Left lobe of liver (tissue), 2 donors: ENCODE measurements around the gene MBNL1. TPM values are rescaled to one million over a fixed set of nuclear protein-coding genes. Genes with fewer than 3 reads are reported as not detected.

Experiments
- ATAC-seq: fragments of 200-7000 bp; cut with Tn5 transposase; one replicate; pipeline ENCODE4 v1.9.1; 2020; ENCODE audit warnings: mild to moderate bottlenecking, moderate library complexity
- DNase-seq: peaks from one replicate; pipeline ENCODE4 v3.0.0-alpha.2; 2020; ENCODE audit warnings: low spot score
- total RNA-seq: library from RNA; stranded (reverse); gene quantifications from one replicate; pipeline ENCODE4 v1.2.1, GENCODE V29; 2021
- donor health status: DM: no; HTN: no; CAD: no; lungs with moderate emphysema.
- donor health status: DM: no; HTN: yes; CAD: no.

MBNL1 gene
- total RNA-seq, 1 donor from 2014 or later, result 48.4 TPM

GRCh38 chr3:152252755-152253154 lies 16.0 kb upstream of the MBNL1 start:
- DNase-seq, result no peak
- ATAC-seq, result no peak

GRCh38 chr3:152253514-152253913 lies 15.2 kb upstream of the MBNL1 start:
- ATAC-seq (no peak), DNase-seq (no peak)

- ATAC-seq, result no peak
- no peak for DNase-seq
Observed at GRCh38 chr3:152254041-152254440, 14.7 kb upstream of the MBNL1 start.

GRCh38 chr3:152255290-152255689 lies 13.4 kb upstream of the MBNL1 start:
- no peak for ATAC-seq
- DNase-seq, result no peak

GRCh38 chr3:152256851-152257562 lies 11.7 kb upstream of the MBNL1 start:
- ATAC-seq, result no peak
- no peak for DNase-seq

GRCh38 chr3:152257563-152258035 lies 11.1 kb upstream of the MBNL1 start:
- no peak for ATAC-seq
- DNase-seq, result no peak

GRCh38 chr3:152258448-152259393 lies 10.0 kb upstream of the MBNL1 start:
- peak; percentile 93 for ATAC-seq

GRCh38 chr3:152259468-152259867 lies 9.3 kb upstream of the MBNL1 start:
- DNase-seq, result no peak
- ATAC-seq, result no peak

More at GRCh38 chr3:152258448-152259393, 10.0 kb upstream of the MBNL1 start:
- peak; percentile 83 for DNase-seq

- no peak for ATAC-seq
- DNase-seq, result no peak
Observed at GRCh38 chr3:152260026-152260425, 8.7 kb upstream of the MBNL1 start.

- no peak for DNase-seq
- no peak for ATAC-seq
Observed at GRCh38 chr3:152260529-152260928, 8.2 kb upstream of the MBNL1 start.

- DNase-seq (no peak), ATAC-seq (no peak)
Observed at GRCh38 chr3:152261329-152261728, 7.4 kb upstream of the MBNL1 start.

- no peak for ATAC-seq
- no peak for DNase-seq
Observed at GRCh38 chr3:152263711-152264110, 5.0 kb upstream of the MBNL1 start.

GRCh38 chr3:152264378-152264777 lies 4.4 kb upstream of the MBNL1 start:
- no peak for DNase-seq
- no peak for ATAC-seq

- DNase-seq (no peak), ATAC-seq (no peak)
Observed at GRCh38 chr3:152266221-152266995, 2.3 kb upstream of the MBNL1 start.

- DNase-seq (no peak), ATAC-seq (no peak)
Observed at GRCh38 chr3:152267831-152268554, 736 bp upstream of the MBNL1 start.

GRCh38 chr3:152269056-152269830 lies 514 bp downstream of the MBNL1 start:
- DNase-seq, result peak; percentile 67
- peak; percentile 71 for ATAC-seq

- DNase-seq, result peak; percentile 52
- ATAC-seq, result peak; percentile 53
Observed at GRCh38 chr3:152269831-152270734, 1.4 kb downstream of the MBNL1 start.

GRCh38 chr3:152270937-152271336 lies 2.2 kb downstream of the MBNL1 start:
- DNase-seq (no peak), ATAC-seq (no peak)
